AG04450 (cell line): Measurements from ENCODE around the gene ANKRD55. TPM values are rescaled to one million over a fixed set of nuclear protein-coding genes. Genes with fewer than 3 reads are reported as not detected.
"Not testable (repeated sequence)": the region's sequence is repeated elsewhere in the genome, so short reads cannot be mapped to it uniquely, and the experiment has no call there.

Experiments used
- CTCF ChIA-PET: fragments of 300-600, 350-600 bp; formaldehyde crosslinking; extraction: SDS; loops from one replicate; lab custom pipeline; 2022; ENCODE audit warnings: antibody characterized with exemption, inconsistent platforms; lab: Charles Lee
- POLR2A ChIA-PET: fragments of 350-600 bp; formaldehyde crosslinking; extraction: SDS; loops from one replicate; lab custom pipeline; 2021; ENCODE audit warnings: antibody characterized with exemption, inconsistent platforms; lab: Yijun Ruan, JAX
- DNase-seq: peaks from one replicate; pipeline ENCODE4 v3.0.0-alpha.2; 2011; ENCODE audit warnings: low read depth, low spot score
- H3K27ac ChIP-seq: one replicate; pipeline ENCODE4 v1.5.1; 2012; ENCODE audit warnings: low read depth, low read length, control low read depth
- H3K27me3 ChIP-seq: one replicate; pipeline ENCODE4 v1.6.0; 2012; ENCODE audit warnings: low read length; ENCODE audit not compliant: control insufficient read depth, insufficient read depth
- H3K4me3 ChIP-seq: 2 replicates; pipeline ENCODE4 v1.5.1; 2011; ENCODE audit warnings: mild to moderate bottlenecking, low read depth, low read length, control low read depth
- H3K9me3 ChIP-seq: 2 replicates; pipeline ENCODE4 v1.5.1; 2012; ENCODE audit warnings: low read length; ENCODE audit not compliant: control insufficient read depth, insufficient read depth
- polyA plus RNA-seq: library from polyadenylated mRNA; depleted of rRNA; stranded (reverse); fragments of >200 nt; gene quantifications from 2 replicates; pipeline ENCODE4 v1.2.3, GENCODE V29; 2011
- TF ChIP-seq, protein P1 (sequence below): IDR thresholded peaks from 2 replicates; pipeline ENCODE4 v1.5.1; 2011; ENCODE audit warnings: low read depth, low read length, control low read depth, inconsistent platforms

Gene ANKRD55
- polyA plus RNA-seq, 1 experiment: not detected

DNA sequence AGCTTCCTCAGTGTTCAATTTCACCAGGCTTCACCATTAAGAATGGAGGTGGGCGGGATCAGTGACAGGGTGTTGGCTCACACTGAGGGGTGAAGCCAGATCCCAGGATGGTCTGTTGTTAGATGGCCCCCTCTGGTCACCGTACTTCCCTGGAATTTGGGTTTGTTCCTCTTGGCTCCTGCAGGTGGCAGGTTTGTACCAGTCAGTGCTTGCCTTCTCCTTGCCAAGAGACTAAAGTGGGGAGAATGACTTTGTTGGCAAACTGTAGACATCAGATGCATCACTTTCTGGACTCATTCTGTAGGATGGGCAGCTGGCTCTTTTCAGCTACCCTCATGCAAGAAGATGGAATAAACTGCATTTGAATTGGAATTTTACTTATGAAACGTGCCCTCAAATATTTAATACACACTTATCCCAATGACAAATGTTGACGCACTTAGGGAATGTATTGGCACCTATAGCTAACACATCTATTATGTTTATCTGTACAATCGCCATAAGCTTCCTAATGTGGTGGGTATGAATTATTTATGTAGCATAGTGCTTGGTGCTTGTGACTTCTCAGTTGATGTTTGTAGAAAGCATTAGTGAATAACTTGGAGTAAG lies 31.4 kb upstream of the ANKRD55 start:
- POLR2A ChIA-PET: no interaction called here
- H3K9me3 ChIP-seq: no peaks in the 10 kb centered on the region
- TF ChIP-seq, protein P1, sequence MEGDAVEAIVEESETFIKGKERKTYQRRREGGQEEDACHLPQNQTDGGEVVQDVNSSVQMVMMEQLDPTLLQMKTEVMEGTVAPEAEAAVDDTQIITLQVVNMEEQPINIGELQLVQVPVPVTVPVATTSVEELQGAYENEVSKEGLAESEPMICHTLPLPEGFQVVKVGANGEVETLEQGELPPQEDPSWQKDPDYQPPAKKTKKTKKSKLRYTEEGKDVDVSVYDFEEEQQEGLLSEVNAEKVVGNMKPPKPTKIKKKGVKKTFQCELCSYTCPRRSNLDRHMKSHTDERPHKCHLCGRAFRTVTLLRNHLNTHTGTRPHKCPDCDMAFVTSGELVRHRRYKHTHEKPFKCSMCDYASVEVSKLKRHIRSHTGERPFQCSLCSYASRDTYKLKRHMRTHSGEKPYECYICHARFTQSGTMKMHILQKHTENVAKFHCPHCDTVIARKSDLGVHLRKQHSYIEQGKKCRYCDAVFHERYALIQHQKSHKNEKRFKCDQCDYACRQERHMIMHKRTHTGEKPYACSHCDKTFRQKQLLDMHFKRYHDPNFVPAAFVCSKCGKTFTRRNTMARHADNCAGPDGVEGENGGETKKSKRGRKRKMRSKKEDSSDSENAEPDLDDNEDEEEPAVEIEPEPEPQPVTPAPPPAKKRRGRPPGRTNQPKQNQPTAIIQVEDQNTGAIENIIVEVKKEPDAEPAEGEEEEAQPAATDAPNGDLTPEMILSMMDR: peak; percentile 55
- H3K27ac ChIP-seq: no peak overlapping the region
- no peak for DNase-seq
- CTCF ChIA-PET: interaction anchor here (0.7 to 1.9 kb wide), 9 partner anchors 64 to 577 kb away, joined by 3 to 12 read pairs (median 3); no protein-coding TSS in a partner anchor
- H3K4me3 ChIP-seq: no peak overlapping the region
- H3K27me3 ChIP-seq: no peaks in the 10 kb centered on the region

DNA sequence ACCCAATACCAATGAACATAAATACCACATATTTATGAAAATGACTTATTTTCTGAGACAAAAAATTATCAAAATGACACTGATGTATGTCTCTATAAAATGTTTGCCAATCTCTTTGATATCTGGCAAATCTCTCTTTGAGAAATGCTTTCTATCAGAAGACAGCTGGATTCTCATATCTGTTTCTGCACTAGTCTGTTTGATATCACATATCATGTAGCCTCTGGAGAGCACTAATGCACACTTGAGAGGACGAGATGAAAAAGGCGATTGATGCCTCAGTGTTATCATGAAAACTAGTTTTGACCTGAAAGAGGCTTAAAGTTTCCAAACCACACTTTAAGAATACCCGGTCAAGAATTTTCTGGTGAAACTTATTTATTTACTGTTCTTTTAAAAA lies 29.1 kb upstream of the ANKRD55 start:
- CTCF ChIA-PET: interaction anchor here (1.0 to 1.9 kb wide), 3 partner anchors 326 to 575 kb away, joined by 4 to 6 read pairs (median 4); no protein-coding TSS in a partner anchor
- H3K4me3 ChIP-seq: no peak overlapping the region
- TF ChIP-seq, protein P1: no peak
- H3K27ac ChIP-seq: no peak overlapping the region
- H3K9me3 ChIP-seq: peaks cover 3% of the 10 kb centered on the region; the same call in 1 of the 2 replicates
- POLR2A ChIA-PET: no interaction called here
- DNase-seq: no peak
- H3K27me3 ChIP-seq: no peaks in the 10 kb centered on the region

DNA sequence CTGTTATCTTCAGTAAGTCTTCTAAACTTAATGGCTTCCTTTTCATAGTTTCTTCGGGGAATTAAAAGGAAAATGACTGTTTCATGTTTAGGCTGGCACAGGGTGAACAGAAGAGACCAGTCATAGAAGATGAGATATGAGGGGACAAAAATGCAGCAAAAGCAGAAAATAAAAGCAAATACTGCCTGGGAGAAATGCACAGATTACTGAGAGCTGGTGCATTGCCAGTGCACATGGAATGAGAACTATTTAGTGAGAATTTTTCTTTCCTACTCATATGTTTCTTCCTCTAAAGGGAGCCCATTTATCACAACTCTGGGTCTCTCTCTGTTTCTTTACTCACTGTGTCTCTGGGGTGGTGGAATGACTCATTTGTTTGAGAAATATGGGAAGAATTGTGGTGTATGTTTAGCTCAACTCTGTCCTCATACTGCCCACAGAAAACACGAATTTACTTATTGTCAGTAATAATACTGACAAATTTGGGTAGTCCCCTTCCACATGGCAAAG lies 25.9 kb upstream of the ANKRD55 start:
- peaks cover 3% of the 10 kb centered on the region; the same call in 1 of the 2 replicates for H3K9me3 ChIP-seq
- ChIA-PET CTCF (interaction anchor here (0.6 to 1.3 kb wide), 2 partner anchors 10 to 323 kb away, joined by 3 to 4 read pairs; no protein-coding TSS in a partner anchor), POLR2A (interaction anchor here (0.7 to 1.2 kb wide), 5 partner anchors 20 to 247 kb away, joined by 3 to 8 read pairs (median 3); no protein-coding TSS in a partner anchor)
- H3K4me3 ChIP-seq: no peak overlapping the region
- H3K27me3 ChIP-seq: no peaks in the 10 kb centered on the region
- TF ChIP-seq, protein P1: no peak
- DNase-seq: peak; percentile 90
- peak overlapping the region; percentile 52 for H3K27ac ChIP-seq

DNA sequence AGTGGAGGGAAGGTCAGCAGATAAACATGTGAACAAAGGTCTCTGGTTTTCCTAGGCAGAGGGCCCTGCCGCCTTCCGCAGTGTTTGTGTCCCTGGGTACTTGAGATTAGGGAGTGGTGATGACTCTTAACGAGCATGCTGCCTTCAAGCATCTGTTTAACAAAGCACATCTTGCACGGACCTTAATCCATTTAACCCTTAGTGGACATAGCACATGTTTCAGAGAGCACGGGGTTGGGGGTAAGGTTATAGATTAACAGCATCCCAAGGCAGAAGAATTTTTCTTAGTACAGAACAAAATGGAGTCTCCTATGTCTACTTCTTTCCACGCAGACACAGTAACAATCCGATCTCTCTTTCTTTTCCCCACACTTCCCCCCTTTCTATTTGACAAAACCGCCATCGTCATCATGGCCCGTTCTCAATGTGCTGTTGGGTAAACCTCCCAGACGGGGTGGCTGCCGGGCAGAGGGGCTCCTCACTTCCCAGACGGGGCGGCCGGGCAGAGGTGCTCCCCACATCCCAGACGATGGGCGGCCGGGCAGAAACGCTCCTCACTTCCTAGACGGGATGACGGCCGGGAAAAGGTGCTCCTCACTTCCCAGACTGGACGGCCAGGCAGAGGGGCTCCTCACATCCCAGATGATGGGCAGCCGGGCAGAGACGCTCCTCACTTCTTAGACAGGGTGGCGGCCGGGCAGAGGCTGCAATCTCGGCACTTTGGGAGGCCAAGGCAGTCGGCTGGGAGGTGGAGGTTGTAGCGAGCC lies 24.8 kb upstream of the ANKRD55 start:
- H3K9me3 ChIP-seq, H3K27ac ChIP-seq, DNase-seq, H3K4me3 ChIP-seq, H3K27me3 ChIP-seq: not testable (repeated sequence)
- CTCF ChIA-PET: interaction anchor here (0.6 kb wide), 1 partner anchor 322 kb away, joined by 3 read pairs; no protein-coding TSS in a partner anchor
- POLR2A ChIA-PET: interaction anchor here (1.2 kb wide), 1 partner anchor 246 kb away, joined by 3 read pairs; no protein-coding TSS in a partner anchor

DNA sequence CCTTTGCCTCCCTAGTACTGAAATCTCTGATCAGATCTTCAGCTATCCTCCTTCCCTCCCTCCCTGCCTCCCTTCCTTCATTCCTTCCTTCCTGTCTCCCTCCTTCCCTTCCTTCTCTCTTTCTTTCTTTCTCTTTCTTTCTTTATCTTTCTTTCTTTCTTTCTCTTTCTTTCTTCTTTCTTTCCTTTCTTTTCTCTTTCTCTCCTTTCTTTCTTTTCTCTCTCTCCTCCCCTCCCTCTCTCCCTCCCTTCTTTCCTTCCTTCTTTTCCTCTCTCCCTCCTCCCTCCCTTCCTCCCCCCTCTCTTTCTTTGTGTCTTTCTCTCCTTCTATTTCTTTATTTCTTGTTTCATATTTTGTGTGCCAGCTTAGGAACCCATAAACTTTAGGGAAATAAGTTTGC lies 23.9 kb upstream of the ANKRD55 start:
- Histone ChIP-seq H3K27ac (no peak overlapping the region), H3K27me3 (no peaks in the 10 kb centered on the region), H3K9me3 (peaks cover 3% of the 10 kb centered on the region; the same call in 1 of the 2 replicates), H3K4me3 (no peak overlapping the region)
- ChIA-PET CTCF (interaction anchor here (1.2 kb wide), 1 partner anchor 320 kb away, joined by 6 read pairs; no protein-coding TSS in a partner anchor), POLR2A (no interaction called here)
- TF ChIP-seq, protein P1: no peak
- DNase-seq: no peak
